Uterus (tissue), 2 donors: ENCODE data around the gene PSG5.
"Not testable (repeated sequence)": the region's sequence is repeated elsewhere in the genome, so short reads cannot be mapped to it uniquely, and the experiment has no call there.

Source experiments
- CTCF ChIP-seq, 4 experiments: fragments of 200-600 bp in 2 of 4; fragments of 450-650 bp in 2 of 4; sonication (generic) in 2 of 4; IDR thresholded peaks; one replicate each; pipeline ENCODE4 v1.5.1; 2016 to 2019; ENCODE audit warnings: antibody characterized with exemption in 4 of 4, mild to moderate bottlenecking in 2 of 4, moderate library complexity in 1 of 4
- POLR2A ChIP-seq, 2 donors: fragments of 450-650 bp; IDR thresholded peaks; one replicate each; pipeline ENCODE4 v1.6.1; 2016; ENCODE audit warnings: antibody characterized with exemption in 2 of 2, mild to moderate bottlenecking in 1 of 2, moderate library complexity in 1 of 2

GRCh38 chr19:43178577-43178976 is 7.8 kb downstream of the PSG5 start:
- TF ChIP-seq CTCF, POLR2A (IDR thresholded peaks at IDR 0.05): not testable (repeated sequence)
